ENCODE measurements around the gene DNASE2.

- TF ChIP-seq POLR2A (IDR thresholded peaks at IDR 0.05; ENCODE audit: control extremely low read depth in 1 of 2, low read depth in 2 of 2, low read length in 2 of 2): no peak
- no peak for TF ChIP-seq YY1 (IDR thresholded peaks at IDR 0.05; ENCODE audit: low read depth, low read length)
- TF ChIP-seq CTCF (IDR thresholded peaks at IDR 0.05; ENCODE audit: control extremely low read depth in 1 of 3, insufficient read depth in 1 of 3, low read depth in 1 of 3, low read length in 3 of 3): no peak
- TF ChIP-seq MAFK (IDR thresholded peaks at IDR 0.05; ENCODE audit: low read depth, low read length): no peak
These were observed 37.1 kb downstream of the DNASE2 start for GRCh38 chr19:12843999-12844732.

Measured in H1 (cell line).